Measurements from ENCODE around the gene SCP2D1. TPM values are rescaled to one million over a fixed set of nuclear protein-coding genes. Genes with fewer than 3 reads are reported as not detected.

SCP2D1 gene
- total and polyA plus RNA-seq, 5 experiments from 2014 or later, result not detected

DNA sequence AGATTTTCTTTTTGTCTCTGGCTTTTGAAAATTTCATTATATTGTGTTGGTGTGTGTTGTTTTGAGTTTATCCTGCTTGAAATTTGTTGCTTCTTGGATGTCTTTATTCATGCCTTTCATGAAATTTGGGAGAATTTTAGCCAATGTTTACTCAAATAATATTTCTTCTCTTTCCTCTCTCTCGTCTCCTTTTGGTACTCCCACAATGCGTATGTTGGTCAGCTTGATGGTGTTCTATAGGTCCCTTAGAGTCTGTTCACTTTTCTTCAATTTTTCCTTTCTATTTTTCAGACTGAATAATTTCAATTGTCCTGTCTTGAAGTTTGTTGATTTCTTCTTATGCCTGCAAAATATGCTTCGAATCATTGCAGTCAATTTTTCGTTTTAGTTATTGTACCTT lies 39.6 kb downstream of the SCP2D1 start:
- H3K9me3 Mint-ChIP-seq, result peaks cover 0 to 3% (median under 1%) of the 10 kb centered on the region in 9 donors
- POLR2A ChIA-PET, result no interaction called here
- no peak overlapping the region for H3K27ac Mint-ChIP-seq
- ATAC-seq (no peak), DNase-seq (no peak)
- peaks cover 0 to 6% (median 0%) of the 10 kb centered on the region in 3 donors for H3K36me3 Mint-ChIP-seq
- H3K4me3 Mint-ChIP-seq, result no peak overlapping the region
- peaks cover under 1 to 31% (median 6%) of the 10 kb centered on the region in 5 donors for H3K27me3 Mint-ChIP-seq
- no peaks in the 10 kb centered on the region for H3K4me1 Mint-ChIP-seq

- no peak for DNase-seq
- POLR2A ChIA-PET, result no interaction called here
Observed at GRCh38 chr20:18853946-18854646, 40.5 kb downstream of the SCP2D1 start.

GRCh38 chr20:18855882-18856281 lies 42.3 kb downstream of the SCP2D1 start:
- Mint-ChIP-seq H3K36me3 (peaks cover 0 to 10% (median 0%) of the 10 kb centered on the region in 3 donors), H3K4me1 (no peaks in the 10 kb centered on the region), H3K27ac (no peak overlapping the region), H3K4me3 (no peak overlapping the region), H3K9me3 (peaks cover 0 to 29% (median 15%) of the 10 kb centered on the region in 9 donors), H3K27me3 (peaks cover 3 to 31% (median 7%) of the 10 kb centered on the region in 5 donors)
- DNase-seq (no peak), ATAC-seq (no peak)
- POLR2A ChIA-PET, result no interaction called here

More at GRCh38 chr20:18853946-18854646, 40.5 kb downstream of the SCP2D1 start:
- no peak overlapping the region for H3K4me3 Mint-ChIP-seq
- no peaks in the 10 kb centered on the region for H3K4me1 Mint-ChIP-seq
- ATAC-seq, result no peak
- no peak overlapping the region for H3K27ac Mint-ChIP-seq
- H3K9me3 Mint-ChIP-seq, result peaks cover 0 to 12% (median 4%) of the 10 kb centered on the region in 9 donors
- H3K27me3 Mint-ChIP-seq, result peaks cover 3 to 31% (median 6%) of the 10 kb centered on the region in 5 donors
- H3K36me3 Mint-ChIP-seq, result peaks cover 0 to 6% (median 0%) of the 10 kb centered on the region in 3 donors

GRCh38 chr20:18856873-18857272 lies 43.3 kb downstream of the SCP2D1 start:
- Mint-ChIP-seq H3K27me3 (peaks cover 3 to 29% (median 7%) of the 10 kb centered on the region in 5 donors), H3K9me3 (peaks cover 0 to 29% (median 15%) of the 10 kb centered on the region in 9 donors), H3K4me3 (no peak overlapping the region), H3K36me3 (peaks cover 0 to 10% (median 0%) of the 10 kb centered on the region in 3 donors), H3K4me1 (no peaks in the 10 kb centered on the region), H3K27ac (no peak overlapping the region)
- DNase-seq (no peak), ATAC-seq (no peak)
- POLR2A ChIA-PET, result no interaction called here

DNA sequence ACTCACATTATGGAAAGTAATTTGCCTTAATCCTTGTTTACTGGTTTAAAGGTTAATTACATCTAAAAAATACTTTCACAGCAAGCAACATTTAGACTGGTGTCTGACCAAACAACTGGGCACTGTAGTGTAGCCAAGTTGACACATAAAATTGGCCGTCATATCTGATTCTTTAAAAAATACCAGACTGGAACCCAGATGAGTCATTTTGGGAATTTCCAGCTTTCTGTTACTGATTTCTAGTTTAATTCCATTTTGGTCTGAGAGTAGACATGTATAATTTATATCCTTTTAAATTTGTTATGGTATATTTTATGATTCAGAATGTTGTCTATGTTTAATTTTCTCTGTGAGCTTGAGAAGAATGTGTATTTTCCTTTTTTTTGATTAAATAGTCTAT lies 44.1 kb downstream of the SCP2D1 start:
- H3K9me3 Mint-ChIP-seq, result peaks cover 0 to 30% (median 15%) of the 10 kb centered on the region in 9 donors
- peaks cover 3 to 23% (median 7%) of the 10 kb centered on the region in 5 donors for H3K27me3 Mint-ChIP-seq
- ATAC-seq, result no peak
- DNase-seq, result no peak
- H3K4me1 Mint-ChIP-seq, result no peaks in the 10 kb centered on the region
- no peak overlapping the region for H3K27ac Mint-ChIP-seq
- POLR2A ChIA-PET, result no interaction called here
- no peak overlapping the region for H3K4me3 Mint-ChIP-seq
- H3K36me3 Mint-ChIP-seq, result peaks cover 0 to 10% (median 0%) of the 10 kb centered on the region in 3 donors

- POLR2A ChIA-PET, result no interaction called here
- Mint-ChIP-seq H3K27me3 (peaks cover 0 to 20% (median 7%) of the 10 kb centered on the region in 5 donors), H3K4me3 (no peak overlapping the region), H3K27ac (no peak overlapping the region), H3K4me1 (no peaks in the 10 kb centered on the region), H3K9me3 (peaks cover 0 to 30% (median 16%) of the 10 kb centered on the region in 9 donors), H3K36me3 (peaks cover 0 to 4% (median 0%) of the 10 kb centered on the region in 3 donors)
- ATAC-seq (no peak), DNase-seq (no peak)
Observed at GRCh38 chr20:18858816-18859215, 45.2 kb downstream of the SCP2D1 start.

Other genes starting within 250 kb of the SCP2D1 start
- gene SMIM26, start 246.4 kb upstream of the SCP2D1 start, total RNA-seq, result 10 to 100 TPM; 68.4 to 69.1 TPM
- 100 to 1,000 TPM; 177 to 230 (median 185) TPM for gene SMIM26, start 246.4 kb upstream of the SCP2D1 start, polyA plus RNA-seq
- gene DTD1, start 225.7 kb upstream of the SCP2D1 start, total RNA-seq, result 10 to 100 TPM; 14.5 to 14.6 TPM
- gene DTD1, start 225.7 kb upstream of the SCP2D1 start, polyA plus RNA-seq, result 10 to 100 TPM; 33.9 to 50.4 (median 45.2) TPM